ENCODE results near the gene ULK4. TPM values are rescaled to one million over a fixed set of nuclear protein-coding genes. Genes with fewer than 3 reads are reported as not detected.

The ULK4 gene
- total RNA-seq, 4 donors from 2014 or later = 8.4 to 43.8 (median 20.8) TPM

GRCh38 chr3:41356775-41357174, 605.1 kb downstream of the ULK4 start:
- H3K4me1 ChIP-seq = no peaks in the 10 kb centered on the region
- TF ChIP-seq POLR2A (IDR thresholded peaks at IDR 0.05) (no peak), CTCF (IDR thresholded peaks at IDR 0.05) (no peak)
- no peaks in the 10 kb centered on the region for H3K27me3 ChIP-seq
- H3K36me3 ChIP-seq = no peaks in the 10 kb centered on the region
- no peak overlapping the region for H3K27ac ChIP-seq
- DNase-seq = no peak
- no peak overlapping the region for H3K4me3 ChIP-seq
- no peaks in the 10 kb centered on the region for H3K9me3 ChIP-seq

- no peaks in the 10 kb centered on the region for H3K9me3 ChIP-seq
- H3K36me3 ChIP-seq = no peaks in the 10 kb centered on the region
- no peaks in the 10 kb centered on the region for H3K4me1 ChIP-seq
- DNase-seq = no peak
- H3K4me3 ChIP-seq = no peak overlapping the region
- no peaks in the 10 kb centered on the region for H3K27me3 ChIP-seq
- H3K27ac ChIP-seq = no peak overlapping the region
- no peak for TF ChIP-seq POLR2A (IDR thresholded peaks at IDR 0.05)
- no peak for TF ChIP-seq CTCF (IDR thresholded peaks at IDR 0.05)
Observed at GRCh38 chr3:41352510-41352909, 609.4 kb downstream of the ULK4 start.

GRCh38 chr3:41350441-41350840, 611.5 kb downstream of the ULK4 start:
- Histone ChIP-seq H3K36me3 (no peaks in the 10 kb centered on the region), H3K4me1 (no peaks in the 10 kb centered on the region), H3K9me3 (no peaks in the 10 kb centered on the region), H3K4me3 (no peak overlapping the region), H3K27me3 (no peaks in the 10 kb centered on the region), H3K27ac (no peak overlapping the region)
- no peak for TF ChIP-seq POLR2A (IDR thresholded peaks at IDR 0.05)
- TF ChIP-seq CTCF (IDR thresholded peaks at IDR 0.05) = no peak
- DNase-seq = no peak

GRCh38 chr3:41348401-41348800, 613.5 kb downstream of the ULK4 start:
- Histone ChIP-seq H3K27me3 (no peaks in the 10 kb centered on the region), H3K27ac (no peak overlapping the region), H3K4me1 (no peaks in the 10 kb centered on the region), H3K36me3 (no peaks in the 10 kb centered on the region), H3K4me3 (no peak overlapping the region), H3K9me3 (no peaks in the 10 kb centered on the region)
- TF ChIP-seq POLR2A (IDR thresholded peaks at IDR 0.05) (no peak), CTCF (IDR thresholded peaks at IDR 0.05) (no peak)
- DNase-seq = no peak

GRCh38 chr3:41346698-41347270, 615.1 kb downstream of the ULK4 start:
- Histone ChIP-seq H3K4me1 (no peaks in the 10 kb centered on the region), H3K36me3 (no peaks in the 10 kb centered on the region), H3K27me3 (no peaks in the 10 kb centered on the region), H3K27ac (no peak overlapping the region), H3K9me3 (no peaks in the 10 kb centered on the region), H3K4me3 (no peak overlapping the region)
- DNase-seq = no peak
- no peak for TF ChIP-seq CTCF (IDR thresholded peaks at IDR 0.05)
- no peak for TF ChIP-seq POLR2A (IDR thresholded peaks at IDR 0.05)

GRCh38 chr3:41345788-41346187, 616.1 kb downstream of the ULK4 start:
- no peak overlapping the region for H3K27ac ChIP-seq
- H3K4me1 ChIP-seq = no peaks in the 10 kb centered on the region
- TF ChIP-seq CTCF (IDR thresholded peaks at IDR 0.05) (no peak), POLR2A (IDR thresholded peaks at IDR 0.05) (no peak)
- DNase-seq = no peak
- H3K36me3 ChIP-seq = no peaks in the 10 kb centered on the region
- H3K4me3 ChIP-seq = no peak overlapping the region
- no peaks in the 10 kb centered on the region for H3K9me3 ChIP-seq
- H3K27me3 ChIP-seq = no peaks in the 10 kb centered on the region
